Keratinocyte (primary cell): ENCODE measurements around the gene RNF14. TPM values are rescaled to one million over a fixed set of nuclear protein-coding genes. Genes with fewer than 3 reads are reported as not detected.

Source experiments
- DNase-seq: peaks from one replicate; pipeline ENCODE4 v3.0.0-alpha.2; 2011; ENCODE audit warnings: low read depth, missing footprints, low spot score
- FAIRE-seq: peaks from 2 replicates; lab custom pipeline; 2011; peaks lifted over from hg19 to GRCh38; lab: Jason Lieb, UNC
- H2AFZ ChIP-seq: 2 replicates; pipeline ENCODE4 v1.6.0; 2012; ENCODE audit warnings: low read length, control low read depth, inconsistent platforms; ENCODE audit not compliant: control insufficient read depth
- H3K27ac ChIP-seq: 2 replicates; pipeline ENCODE4 v1.5.1; 2011; ENCODE audit warnings: low read length; ENCODE audit not compliant: control insufficient read depth, insufficient read depth
- H3K27me3 ChIP-seq: 3 replicates; pipeline ENCODE4 v1.6.0; 2011; ENCODE audit warnings: low read length; ENCODE audit not compliant: control insufficient read depth, insufficient read depth; ENCODE audit errors: extremely low read depth
- H3K36me3 ChIP-seq, 2 experiments: 2 replicates in 1 of 2; 3 replicates in 1 of 2; pipeline ENCODE4 v1.5.1; 2011; ENCODE audit warnings: low read length in 2 of 2, mild to moderate bottlenecking in 1 of 2; ENCODE audit not compliant: control insufficient read depth in 2 of 2, insufficient read depth in 2 of 2; ENCODE audit errors: extremely low read depth in 1 of 2
- H3K4me1 ChIP-seq: 3 replicates; pipeline ENCODE4 v1.5.1; 2011; ENCODE audit warnings: low read length; ENCODE audit not compliant: control insufficient read depth, insufficient read depth; ENCODE audit errors: extremely low read depth
- H3K4me2 ChIP-seq: 3 replicates; pipeline ENCODE4 v1.6.0; 2011; ENCODE audit warnings: low read depth, low read length; ENCODE audit not compliant: control insufficient read depth, insufficient read depth; ENCODE audit errors: extremely low read depth
- H3K4me3 ChIP-seq, 3 experiments: fragments of 200-600 bp in 1 of 3; sonication (generic) in 1 of 3; 2 replicates in 2 of 3; 3 replicates in 1 of 3; pipeline ENCODE4 v1.5.1; 2011 to 2016; ENCODE audit warnings: low read length in 3 of 3, mild to moderate bottlenecking in 3 of 3, control low read depth in 2 of 3, inconsistent platforms in 1 of 3, low read depth in 1 of 3, mixed read lengths in 1 of 3, mixed run types in 1 of 3, moderate library complexity in 1 of 3; ENCODE audit not compliant: control insufficient read depth in 2 of 3, insufficient read depth in 2 of 3; ENCODE audit errors: extremely low read depth in 1 of 3
- H3K79me2 ChIP-seq: 2 replicates; pipeline ENCODE4 v1.6.0; 2012; ENCODE audit warnings: low read length; ENCODE audit not compliant: control insufficient read depth, insufficient read depth
- H3K9ac ChIP-seq: 3 replicates; pipeline ENCODE4 v1.6.0; 2011; ENCODE audit warnings: low read length; ENCODE audit not compliant: control insufficient read depth, insufficient read depth; ENCODE audit errors: extremely low read depth
- H3K9me1 ChIP-seq: 3 replicates; pipeline ENCODE4 v1.6.0; 2011; ENCODE audit warnings: low read length; ENCODE audit not compliant: control insufficient read depth, insufficient read depth; ENCODE audit errors: extremely low read depth
- H3K9me3 ChIP-seq: 2 replicates; pipeline ENCODE4 v1.5.1; 2012; ENCODE audit warnings: low read depth, low read length; ENCODE audit not compliant: control insufficient read depth
- H4K20me1 ChIP-seq: 3 replicates; pipeline ENCODE4 v1.6.0; 2011; ENCODE audit warnings: low read length; ENCODE audit not compliant: control insufficient read depth, insufficient read depth; ENCODE audit errors: extremely low read depth
- CTCF ChIP-seq, 3 experiments: IDR thresholded peaks in 1 of 3; conservative IDR thresholded peaks in 1 of 3; optimal IDR thresholded peaks in 1 of 3; 2 replicates in 2 of 3; 3 replicates in 1 of 3; pipeline versions ENCODE3 to v1.5.1; 2011; ENCODE audit warnings: low read length in 3 of 3, mild to moderate bottlenecking in 3 of 3, moderate library complexity in 2 of 3, control low read depth in 1 of 3, inconsistent platforms in 1 of 3; ENCODE audit not compliant: insufficient read depth in 2 of 3; ENCODE audit errors: extremely low read depth in 1 of 3
- EZH2 ChIP-seq: IDR thresholded peaks from one replicate; pipeline ENCODE4 v1.6.1; 2012; ENCODE audit warnings: inconsistent platforms, mild to moderate bottlenecking, low read length, moderate library complexity
- dilution Hi-C: fragments of 300-500 bp; cut with MboI; formaldehyde crosslinking; loops from one replicate; pipeline ENCODE4 v1.7.0; 2020; ENCODE audit warnings: low sequenced_read_pairs; ENCODE audit not compliant: extremely low pct_ligation_motif_present
- polyA plus RNA-seq, 5 experiments: library from polyadenylated mRNA; depleted of rRNA in 3 of 5; stranded (reverse) in 3 of 5; stranded (forward) in 1 of 5; unstranded in 1 of 5; fragments of >200 nt; gene quantifications; 1 replicate in 1 of 5; 2 replicates in 3 of 5; 3 replicates in 1 of 5; pipeline versions ENCODE4 v1.2.1 to v1.2.3, GENCODE V29; 2011 to 2012; ENCODE audit warnings: missing spikeins in 2 of 5, low read depth in 1 of 5, low replicate concordance in 1 of 5

Gene RNF14
- polyA plus RNA-seq, 1 donor (not counting 4 experiments of a cell fraction or from before 2014, with no cell fraction given): 65.8 TPM

DNA sequence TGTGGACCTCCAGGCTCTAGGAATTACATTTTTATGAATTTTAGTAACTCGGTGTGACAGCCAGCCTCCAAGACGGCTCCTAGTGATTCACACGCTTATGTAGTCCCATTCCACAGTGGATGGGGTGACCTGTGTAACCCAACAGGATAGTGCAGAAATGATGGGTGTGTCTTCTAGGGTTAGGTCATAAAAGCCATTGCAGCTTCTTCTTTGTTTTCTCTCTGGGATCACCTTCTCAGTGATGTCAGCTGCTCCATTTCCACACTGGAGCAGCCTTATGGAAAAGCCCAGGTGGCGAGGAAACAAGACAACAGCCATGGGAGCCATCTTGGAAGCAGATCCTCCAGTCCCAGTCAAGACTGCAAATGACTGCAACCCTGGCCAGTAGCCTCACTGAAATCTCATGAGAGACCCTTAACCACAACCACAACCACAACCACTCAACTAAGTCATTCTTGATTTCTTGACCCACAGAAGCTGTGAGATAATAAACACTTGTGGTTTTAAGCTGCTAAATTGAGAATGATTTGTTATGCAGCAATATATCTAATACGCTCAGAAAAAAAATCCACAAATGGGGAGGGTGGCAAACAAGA is 49.0 kb downstream of the RNF14 start:
- Histone ChIP-seq H3K27ac (no peak overlapping the region), H2AFZ (no peak overlapping the region), H3K9me1 (no peaks in the 10 kb centered on the region), H3K27me3 (no peaks in the 10 kb centered on the region), H3K9ac (no peak overlapping the region), H3K79me2 (no peaks in the 10 kb centered on the region), H3K4me1 (peaks cover 29% of the 10 kb centered on the region), H3K9me3 (no peaks in the 10 kb centered on the region), H3K4me3 (no peak overlapping the region), H3K36me3 (no peaks in the 10 kb centered on the region), H3K4me2 (no peak overlapping the region), H4K20me1 (no peaks in the 10 kb centered on the region)
- TF ChIP-seq CTCF (optimal IDR thresholded peaks at IDR 0.05 in 1 of 3, IDR thresholded peaks at IDR 0.05 in 1 of 3, conservative IDR thresholded peaks at IDR 0.05 in 1 of 3; ENCODE audit: extremely low read depth in 1 of 3, insufficient read depth in 2 of 3, low read length in 3 of 3) (no peak), EZH2 (no peak)
- DNase-seq (no peak), FAIRE-seq (no peak)
- dilution Hi-C loops: no loop called here

DNA sequence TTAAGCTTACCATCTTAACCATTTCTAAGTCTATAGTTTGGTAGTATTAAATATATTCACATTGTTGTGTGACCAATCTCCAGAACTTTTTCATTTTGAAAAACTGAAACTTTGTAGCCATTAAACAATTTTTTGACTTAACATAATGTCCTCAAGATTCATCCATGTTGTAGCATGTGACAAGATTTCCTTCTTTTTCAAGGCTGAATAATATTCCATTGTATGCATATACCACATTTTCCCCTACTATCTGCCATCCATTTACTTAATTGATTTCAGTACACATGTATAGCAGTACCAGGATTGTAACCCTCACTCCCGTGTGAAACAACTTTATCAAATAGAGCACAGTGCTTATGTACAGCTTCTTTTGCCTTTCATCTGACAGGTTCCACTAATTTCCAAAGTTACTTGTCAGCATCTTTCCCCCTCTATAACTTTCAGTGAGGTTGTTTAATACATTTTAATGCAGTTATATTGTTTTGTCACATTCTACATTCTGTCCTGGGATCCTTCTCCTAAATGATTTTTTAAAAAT is 51.3 kb downstream of the RNF14 start:
- H3K9me3 ChIP-seq: no peaks in the 10 kb centered on the region
- H3K9me1 ChIP-seq: no peaks in the 10 kb centered on the region
- H3K4me3 ChIP-seq: no peak overlapping the region
- H3K9ac ChIP-seq: no peak overlapping the region
- H2AFZ ChIP-seq: no peak overlapping the region
- peaks cover 22% of the 10 kb centered on the region for H3K4me1 ChIP-seq
- no peaks in the 10 kb centered on the region for H4K20me1 ChIP-seq
- FAIRE-seq (no peak), DNase-seq (no peak)
- H3K79me2 ChIP-seq: no peaks in the 10 kb centered on the region
- no peaks in the 10 kb centered on the region for H3K27me3 ChIP-seq
- no peak overlapping the region for H3K27ac ChIP-seq
- no peaks in the 10 kb centered on the region for H3K36me3 ChIP-seq
- H3K4me2 ChIP-seq: no peak overlapping the region
- dilution Hi-C loops: no loop called here
- TF ChIP-seq EZH2: no peak
- no peak for TF ChIP-seq CTCF (optimal IDR thresholded peaks at IDR 0.05 in 1 of 3, IDR thresholded peaks at IDR 0.05 in 1 of 3, conservative IDR thresholded peaks at IDR 0.05 in 1 of 3; ENCODE audit: extremely low read depth in 1 of 3, insufficient read depth in 2 of 3, low read length in 3 of 3)
